HEK293 (cell line): Measurements from ENCODE around the gene PRCD.

Experiments used
- HOXA7 ChIP-seq: sonication (generic); formaldehyde crosslinking; IDR thresholded peaks from 2 replicates; pipeline ENCODE4 v1.8.1; 2022; ENCODE audit warnings: missing genetic modification reagents, borderline replicate concordance
- REST ChIP-seq: fragments of 450-650 bp; formaldehyde crosslinking; IDR thresholded peaks from 2 replicates; pipeline ENCODE4 v1.5.1; 2016; ENCODE audit warnings: missing biosample characterization, missing genetic modification characterization
- YY1 ChIP-seq: fragments of 450-650 bp; formaldehyde crosslinking; IDR thresholded peaks from 2 replicates; pipeline ENCODE4 v1.5.1; 2018; ENCODE audit warnings: missing biosample characterization, missing genetic modification characterization
- ZBTB11 ChIP-seq: fragments of 450-650 bp; formaldehyde crosslinking; conservative IDR thresholded peaks from 2 replicates; pipeline ENCODE4 v1.5.1; 2016; ENCODE audit warnings: low read depth, missing biosample characterization, missing genetic modification characterization
- ZBTB6 ChIP-seq: fragments of 450-650 bp; formaldehyde crosslinking; IDR thresholded peaks from 2 replicates; pipeline ENCODE4 v1.5.1; 2017; ENCODE audit warnings: missing biosample characterization, missing genetic modification characterization
- ZFP69B ChIP-seq: fragments of 450-650 bp; formaldehyde crosslinking; IDR thresholded peaks from 2 replicates; pipeline ENCODE4 v1.5.1; 2016; ENCODE audit warnings: missing biosample characterization, missing genetic modification characterization
- ZNF311 ChIP-seq: fragments of 450-650 bp; formaldehyde crosslinking; IDR thresholded peaks from 2 replicates; pipeline ENCODE4 v1.5.1; 2017; ENCODE audit warnings: missing biosample characterization, missing genetic modification characterization, borderline replicate concordance
- ZNF830 ChIP-seq: fragments of 450-650 bp; IDR thresholded peaks from 2 replicates; pipeline ENCODE4 v1.5.0; 2018; ENCODE audit warnings: missing biosample characterization, missing genetic modification characterization, low read depth, mild to moderate bottlenecking, moderate library complexity

- TF ChIP-seq HOXA7 (CRISPR knock-in tag) (no peak), REST (no peak), YY1 (tag by site-specific recombination) (no peak), ZBTB11 (no peak), ZBTB6 (tag by site-specific recombination) (no peak), ZNF311 (tag by site-specific recombination) (no peak), ZNF830 (tag by site-specific recombination) (no peak), ZFP69B (tag by site-specific recombination) (no peak)
Measured at GRCh38 chr17:76539631-76540271, at the start of gene PRCD.
